Loucy (cell line): ENCODE measurements around the gene BBS2.

Experiments
- H2AFZ ChIP-seq: fragments of 200-600 bp; sonication (generic); 2 replicates; pipeline ENCODE4 v1.6.0; 2016; ENCODE audit warnings: antibody characterized with exemption, mild to moderate bottlenecking, low read length, moderate library complexity
- H3F3A ChIP-seq: fragments of 200-600 bp; 2 replicates; pipeline ENCODE4 v1.6.0; 2016; ENCODE audit warnings: antibody characterized with exemption, low read depth, mild to moderate bottlenecking
- H3K27me3 ChIP-seq: fragments of 200-600 bp; sonication (generic); 2 replicates; pipeline ENCODE4 v1.6.1; 2014; ENCODE audit warnings: low read length, mild to moderate bottlenecking; ENCODE audit not compliant: insufficient read depth, poor library complexity, severe bottlenecking
- H3K36me3 ChIP-seq: fragments of 200-600 bp; sonication (generic); 2 replicates; pipeline ENCODE4 v1.6.1; 2016; ENCODE audit warnings: low read length; ENCODE audit not compliant: insufficient read depth
- H3K4me1 ChIP-seq: fragments of 200-600 bp; sonication (generic); 2 replicates; pipeline ENCODE4 v1.5.1; 2014; ENCODE audit warnings: low read length, mild to moderate bottlenecking; ENCODE audit not compliant: insufficient read depth, poor library complexity, severe bottlenecking
- H3K4me2 ChIP-seq: fragments of 200-600 bp; sonication (generic); 2 replicates; pipeline ENCODE4 v1.6.0; 2014; ENCODE audit warnings: antibody characterized with exemption, low read length, low read depth, mild to moderate bottlenecking; ENCODE audit not compliant: poor library complexity, severe bottlenecking
- H3K4me3 ChIP-seq: fragments of 200-600 bp; sonication (generic); 2 replicates; pipeline ENCODE4 v1.5.1; 2014; ENCODE audit warnings: low read length, mild to moderate bottlenecking, mixed read lengths; ENCODE audit not compliant: poor library complexity, severe bottlenecking
- H3K79me2 ChIP-seq: fragments of 200-600 bp; sonication (generic); 2 replicates; pipeline ENCODE4 v1.6.1; 2014; ENCODE audit warnings: low read length; ENCODE audit not compliant: insufficient read depth
- H3K9ac ChIP-seq: fragments of 200-600 bp; sonication (generic); 2 replicates; pipeline ENCODE4 v1.6.0; 2014; ENCODE audit warnings: mild to moderate bottlenecking, low read depth, low read length, moderate library complexity; ENCODE audit not compliant: poor library complexity, severe bottlenecking
- H3K9me2 ChIP-seq: fragments of 200-600 bp; sonication (generic); replicated peaks from 2 replicates; pipeline ENCODE4 v1.6.1; 2016; ENCODE audit warnings: low read depth, low read length, mixed read lengths
- H3K9me3 ChIP-seq: fragments of 200-600 bp; sonication (generic); 2 replicates; pipeline ENCODE4 v1.6.1; 2014; ENCODE audit warnings: mild to moderate bottlenecking, antibody characterized with exemption, low read length, low read depth; ENCODE audit not compliant: insufficient read depth
- H4K20me1 ChIP-seq: fragments of 200-600 bp; sonication (generic); 2 replicates; pipeline ENCODE4 v1.6.0; 2014; ENCODE audit warnings: antibody characterized with exemption, low read length, mild to moderate bottlenecking; ENCODE audit not compliant: insufficient read depth, poor library complexity, severe bottlenecking
- CTCF ChIP-seq: fragments of 200-600 bp; sonication (generic); conservative IDR thresholded peaks from 2 replicates; pipeline ENCODE4 v1.5.1; 2014; ENCODE audit warnings: mild to moderate bottlenecking, antibody characterized with exemption, low read length
- EZH2phosphoT487 ChIP-seq: fragments of 200-600 bp; IDR thresholded peaks from 2 replicates; pipeline ENCODE4 v1.6.1; 2018; ENCODE audit warnings: antibody characterized with exemption, mild to moderate bottlenecking, moderate library complexity, borderline replicate concordance

Gene BBS2

GRCh38 chr16:56517206-56517605 lies 2.6 kb downstream of the BBS2 start:
- Histone ChIP-seq H3K9me3 (no peaks in the 10 kb centered on the region), H2AFZ (no peak overlapping the region), H3F3A (no peaks in the 10 kb centered on the region), H4K20me1 (no peaks in the 10 kb centered on the region), H3K27me3 (no peaks in the 10 kb centered on the region), H3K4me3 (no peak overlapping the region), H3K36me3 (no peaks in the 10 kb centered on the region), H3K4me2 (no peak overlapping the region), H3K9me2 (no peaks in the 10 kb centered on the region), H3K4me1 (peaks cover 27% of the 10 kb centered on the region), H3K9ac (no peak overlapping the region), H3K79me2 (peaks cover 7% of the 10 kb centered on the region; the same call in 1 of the 2 replicates)
- TF ChIP-seq CTCF (no peak), EZH2phosphoT487 (no peak)

DNA sequence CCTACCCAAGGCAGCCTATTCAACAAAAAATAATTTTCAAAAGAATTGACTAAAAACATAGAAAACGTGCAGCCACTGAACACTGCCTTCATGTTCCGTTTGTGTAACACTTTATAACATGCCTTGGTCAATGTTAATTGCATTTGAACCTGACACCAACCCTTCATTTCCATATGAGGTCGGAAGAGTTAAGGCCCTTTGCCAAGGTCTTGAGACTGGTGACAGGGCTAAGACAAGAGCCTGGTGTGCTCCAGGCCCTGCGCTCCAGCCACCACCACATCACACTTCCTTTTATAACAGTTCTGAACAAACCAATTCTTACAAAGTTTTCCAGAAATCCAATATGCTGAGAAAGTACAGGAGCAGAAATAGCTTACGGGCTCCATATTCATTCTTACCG lies 4.2 kb downstream of the BBS2 start:
- Histone ChIP-seq H3K9me2 (no peaks in the 10 kb centered on the region), H3K27me3 (no peaks in the 10 kb centered on the region)
- TF ChIP-seq EZH2phosphoT487: no peak
- no peak for TF ChIP-seq CTCF

GRCh38 chr16:56514845-56515244 lies 5.0 kb downstream of the BBS2 start:
- Histone ChIP-seq H3K4me3 (no peak overlapping the region), H3K9me2 (no peaks in the 10 kb centered on the region), H3K27me3 (no peaks in the 10 kb centered on the region), H3K79me2 (peaks cover 7% of the 10 kb centered on the region; the same call in 1 of the 2 replicates), H3K4me1 (peaks cover 20% of the 10 kb centered on the region), H4K20me1 (no peaks in the 10 kb centered on the region), H3K9me3 (no peaks in the 10 kb centered on the region), H3K4me2 (peak overlapping the region; percentile 11), H3F3A (no peaks in the 10 kb centered on the region), H3K36me3 (peaks cover 8% of the 10 kb centered on the region; the same call in 1 of the 2 replicates), H3K9ac (no peak overlapping the region), H2AFZ (no peak overlapping the region)
- TF ChIP-seq CTCF (no peak), EZH2phosphoT487 (no peak)

More for the DNA sequence above, 4.2 kb downstream of the BBS2 start:
- peaks cover 7% of the 10 kb centered on the region; the same call in 1 of the 2 replicates for H3K79me2 ChIP-seq
- H3F3A ChIP-seq: no peaks in the 10 kb centered on the region
- no peak overlapping the region for H2AFZ ChIP-seq
- no peaks in the 10 kb centered on the region for H4K20me1 ChIP-seq
- H3K36me3 ChIP-seq: peaks cover 2% of the 10 kb centered on the region; the same call in 1 of the 2 replicates
- H3K9me3 ChIP-seq: no peaks in the 10 kb centered on the region
- H3K4me2 ChIP-seq: peak overlapping the region; percentile 11
- no peak overlapping the region for H3K4me3 ChIP-seq
- H3K9ac ChIP-seq: no peak overlapping the region
- peaks cover 27% of the 10 kb centered on the region for H3K4me1 ChIP-seq
